ENCODE data around the gene MRPS6. TPM values are rescaled to one million over a fixed set of nuclear protein-coding genes. Genes with fewer than 3 reads are reported as not detected.

The MRPS6 gene
- total and polyA plus RNA-seq, 2 of the 4 experiments (the other 2 are of a cell fraction) = 7.5 to 35.1 TPM

- TF ChIP-seq MXI1 (IDR thresholded peaks at IDR 0.05; ENCODE audit: borderline replicate concordance, low read depth, low read length) = no peak
- TF ChIP-seq, protein P1, sequence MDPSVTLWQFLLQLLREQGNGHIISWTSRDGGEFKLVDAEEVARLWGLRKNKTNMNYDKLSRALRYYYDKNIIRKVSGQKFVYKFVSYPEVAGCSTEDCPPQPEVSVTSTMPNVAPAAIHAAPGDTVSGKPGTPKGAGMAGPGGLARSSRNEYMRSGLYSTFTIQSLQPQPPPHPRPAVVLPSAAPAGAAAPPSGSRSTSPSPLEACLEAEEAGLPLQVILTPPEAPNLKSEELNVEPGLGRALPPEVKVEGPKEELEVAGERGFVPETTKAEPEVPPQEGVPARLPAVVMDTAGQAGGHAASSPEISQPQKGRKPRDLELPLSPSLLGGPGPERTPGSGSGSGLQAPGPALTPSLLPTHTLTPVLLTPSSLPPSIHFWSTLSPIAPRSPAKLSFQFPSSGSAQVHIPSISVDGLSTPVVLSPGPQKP (IDR thresholded peaks at IDR 0.05; ENCODE audit: borderline replicate concordance, low read depth, low read length) = no peak
Observed at GRCh38 chr21:34075760-34076660, 2.6 kb downstream of the MRPS6 start (continued).

GRCh38 chr21:34076835-34077234 is 3.5 kb downstream of the MRPS6 start:
- Histone ChIP-seq H2BK5ac (ENCODE audit: low read depth, low read length, poor library complexity, severe bottlenecking) (no peak overlapping the region), H3K9me1 (ENCODE audit: insufficient read depth, low read length) (no peaks in the 10 kb centered on the region), H3K56ac (ENCODE audit: extremely low read depth, insufficient read depth, low read length) (no peak overlapping the region), H3K4ac (ENCODE audit: low read depth, low read length) (no peak overlapping the region), H2AK9ac (replicated peaks; ENCODE audit: low read depth, low read length, poor library complexity) (no peak overlapping the region), H2BK15ac (ENCODE audit: low read depth, low read length) (no peak overlapping the region), H3K18ac (ENCODE audit: low read depth, low read length) (no peak overlapping the region), H3K36me3 (ENCODE audit: control insufficient read depth, insufficient read depth, low read length) (peaks cover 1% of the 10 kb centered on the region; the same call in 1 of the 2 replicates), H2AFZ (replicated peaks; ENCODE audit: low read length, poor library complexity) (no peak overlapping the region), H3K4me2 (ENCODE audit: low read depth, low read length) (no peak overlapping the region), H3K4me3 (ENCODE audit: insufficient read depth, low read depth, low read length) (no peak overlapping the region), H2AK5ac (ENCODE audit: low read depth, low read length) (no peak overlapping the region), H3K79me1 (ENCODE audit: low read depth in 1 of 2, low read length in 2 of 2) (peaks cover 33 to 57% of the 10 kb centered on the region in 2 experiments), H4K20me1 (ENCODE audit: insufficient read depth, low read length) (peaks cover 29% of the 10 kb centered on the region; the same call in 1 of the 2 replicates), H3K23ac (ENCODE audit: low read depth, low read length) (peak overlapping the region; percentile 76), H3K4me1 (ENCODE audit: control insufficient read depth, insufficient read depth, low read length) (peaks cover 7% of the 10 kb centered on the region), H3K27me3 (ENCODE audit: control insufficient read depth, insufficient read depth, low read length) (no peaks in the 10 kb centered on the region), H4K5ac (ENCODE audit: low read depth, low read length) (no peak overlapping the region), H2BK20ac (ENCODE audit: low read depth, low read length) (no peak overlapping the region), H3K14ac (replicated peaks; ENCODE audit: low read depth, low read length) (no peak overlapping the region), H3K27ac (ENCODE audit: insufficient read depth, low read length) (no peak overlapping the region), H4K8ac (ENCODE audit: low read depth in 2 of 2, low read length in 2 of 2) (no peak overlapping the region), H2BK120ac (ENCODE audit: low read depth, low read length) (no peak overlapping the region), H4K91ac (ENCODE audit: insufficient read depth, low read depth, low read length) (no peak overlapping the region), H3K9ac (ENCODE audit: low read depth, low read length) (no peak overlapping the region), H3K9me3 (ENCODE audit: control insufficient read depth, insufficient read depth, low read length) (no peaks in the 10 kb centered on the region)
- in situ Hi-C loops (cut with MboI; ENCODE audit: low sequenced_read_pairs) = no loop called here
- TF ChIP-seq MAZ (IDR thresholded peaks at IDR 0.05; ENCODE audit: borderline replicate concordance, low read depth, low read length) (no peak), RFX5 (IDR thresholded peaks at IDR 0.05; ENCODE audit: low read depth, low read length) (no peak), SMC3 (IDR thresholded peaks at IDR 0.05; ENCODE audit: low read depth, low read length) (no peak)
- POLR2A ChIA-PET (ENCODE audit: unreplicated experiment) = no interaction called here
- intact Hi-C loops (cut with micrococcal nuclease) = no loop called here
- BruUV-seq (replicated peaks) = no TSS peak
- ATAC-seq (ENCODE audit: low read depth) (no peak), DNase-seq (no peak)
- CTCF ChIA-PET = interaction anchor here (0.5 kb wide), 1 partner anchor 143 kb away, joined by 6 read pairs; no protein-coding TSS in a partner anchor
- dilution Hi-C loops (cut with HindIII; ENCODE audit: low sequenced_read_pairs, unreplicated experiment) = no loop called here
- WGBS, 2 experiments (ENCODE audit: extremely low coverage in 2 of 2, insufficient read length in 1 of 2) = no CpG with 5 or more reads among the region's 1 CpG
